ENCODE results near the gene DPM3.
"Not testable (repeated sequence)": the region's sequence is repeated elsewhere in the genome, so short reads cannot be mapped to it uniquely, and the experiment has no call there.

The DPM3 gene

DNA sequence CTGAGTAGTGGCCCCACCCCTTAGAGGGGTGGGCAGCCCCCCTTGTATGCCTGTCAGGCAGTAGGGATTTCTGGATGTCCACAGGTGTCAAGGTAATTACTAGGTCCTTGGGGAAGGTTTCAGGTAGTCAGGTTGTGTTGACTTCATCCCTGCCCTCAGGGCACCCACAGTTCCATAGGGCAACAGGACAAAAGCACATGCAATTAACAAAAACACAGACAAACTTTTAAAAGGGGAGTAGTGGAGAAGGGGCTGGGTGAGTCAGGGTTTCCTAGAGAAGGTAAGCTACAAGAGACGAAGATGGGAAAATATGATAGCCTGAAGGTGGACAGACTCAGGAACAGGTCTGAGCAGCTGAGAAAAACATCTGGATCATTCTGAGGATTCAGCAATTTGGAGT, 18.7 kb upstream of the DPM3 start:
- no peak for DNase-seq (ENCODE audit: low read depth in 2 of 2)

DNA sequence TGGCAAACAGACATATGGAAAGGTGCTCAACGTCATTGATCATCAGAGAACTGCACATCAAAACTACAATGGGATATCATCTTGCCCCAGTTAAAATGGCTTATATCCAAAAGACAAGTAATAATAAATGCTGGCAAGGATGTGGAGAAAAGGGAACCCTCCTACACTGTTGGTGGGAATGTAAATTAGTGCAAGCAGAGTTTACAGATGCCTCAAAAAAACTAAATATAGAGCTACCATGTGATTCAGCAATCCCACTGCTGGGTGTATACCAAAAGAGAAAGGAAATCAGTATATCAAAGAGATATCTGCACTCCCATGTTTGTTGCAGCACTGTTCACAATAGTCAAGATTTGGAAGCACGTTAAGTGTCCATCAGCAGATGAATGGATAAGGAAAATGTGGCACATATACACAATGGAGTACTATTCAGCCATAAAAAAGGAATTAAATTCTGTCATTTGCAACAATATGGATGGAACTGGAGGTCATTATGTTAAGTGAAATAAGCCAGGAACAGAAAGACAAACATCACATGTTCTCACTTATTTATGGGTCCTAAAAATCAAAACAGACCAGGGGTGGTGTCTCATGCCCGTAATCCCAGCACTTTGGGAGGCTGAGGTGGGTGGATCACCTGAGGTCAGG, 15.8 kb upstream of the DPM3 start:
- DNase-seq (ENCODE audit: low read depth in 2 of 2), result not testable (repeated sequence)

DNA sequence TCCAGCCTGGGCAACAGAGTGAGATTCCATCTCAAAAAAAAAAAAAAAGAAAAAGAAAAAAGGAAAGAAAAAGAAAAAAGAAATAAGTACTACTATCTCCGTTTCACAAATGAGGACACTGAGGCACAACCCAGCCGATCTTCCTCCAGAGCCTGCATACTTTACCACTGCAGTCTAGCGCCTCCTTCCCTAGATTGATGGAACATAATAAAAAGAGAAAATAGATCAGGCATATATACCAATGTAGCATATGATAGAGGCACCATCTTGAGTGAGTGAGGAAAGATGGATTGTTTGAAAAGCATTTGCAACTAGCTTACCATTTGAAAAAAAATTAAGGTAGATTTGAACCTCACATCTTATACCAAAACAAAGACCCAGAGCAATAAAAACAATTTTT, 5.2 kb upstream of the DPM3 start:
- DNase-seq (ENCODE audit: low read depth in 2 of 2), result no peak

DNA sequence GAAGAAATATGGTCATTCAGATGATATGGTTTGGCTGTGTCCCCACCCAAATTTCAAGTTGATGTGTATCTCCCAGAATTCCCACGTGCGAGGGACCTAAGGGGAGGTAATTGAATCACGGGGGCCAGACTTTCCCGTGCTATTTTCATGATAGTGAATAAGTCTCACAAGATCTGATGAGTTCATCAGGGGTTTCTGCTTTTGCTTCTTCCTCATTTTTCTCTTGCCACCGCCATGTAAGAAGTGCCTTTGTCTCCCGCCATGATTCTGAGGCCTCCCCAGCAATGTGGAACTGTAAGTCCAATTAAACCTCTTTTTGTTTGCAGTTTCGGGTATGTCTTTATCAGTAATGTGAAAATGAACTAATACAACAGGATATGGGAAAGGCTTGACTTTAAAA, 1.4 kb upstream of the DPM3 start:
- no peak for DNase-seq (ENCODE audit: low read depth in 2 of 2)

DNA sequence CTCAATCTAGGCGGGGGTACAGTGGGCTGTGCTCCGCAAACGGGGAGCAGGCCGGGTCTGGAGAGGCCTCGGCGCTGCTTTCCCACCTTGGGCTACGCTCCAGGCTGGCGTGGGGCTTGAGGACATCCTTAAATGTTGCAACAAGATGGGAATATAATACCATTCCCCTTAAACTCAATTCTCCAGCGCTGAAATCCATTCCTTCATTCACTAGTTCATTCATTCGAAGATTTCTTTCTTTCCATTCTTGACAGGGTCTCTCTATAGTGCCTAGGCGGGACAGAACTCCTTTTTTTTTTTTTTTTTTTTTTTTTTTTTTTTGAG, 261 bp upstream of the DPM3 start:
- DNase-seq (ENCODE audit: low read depth in 2 of 2), result no peak

DNA sequence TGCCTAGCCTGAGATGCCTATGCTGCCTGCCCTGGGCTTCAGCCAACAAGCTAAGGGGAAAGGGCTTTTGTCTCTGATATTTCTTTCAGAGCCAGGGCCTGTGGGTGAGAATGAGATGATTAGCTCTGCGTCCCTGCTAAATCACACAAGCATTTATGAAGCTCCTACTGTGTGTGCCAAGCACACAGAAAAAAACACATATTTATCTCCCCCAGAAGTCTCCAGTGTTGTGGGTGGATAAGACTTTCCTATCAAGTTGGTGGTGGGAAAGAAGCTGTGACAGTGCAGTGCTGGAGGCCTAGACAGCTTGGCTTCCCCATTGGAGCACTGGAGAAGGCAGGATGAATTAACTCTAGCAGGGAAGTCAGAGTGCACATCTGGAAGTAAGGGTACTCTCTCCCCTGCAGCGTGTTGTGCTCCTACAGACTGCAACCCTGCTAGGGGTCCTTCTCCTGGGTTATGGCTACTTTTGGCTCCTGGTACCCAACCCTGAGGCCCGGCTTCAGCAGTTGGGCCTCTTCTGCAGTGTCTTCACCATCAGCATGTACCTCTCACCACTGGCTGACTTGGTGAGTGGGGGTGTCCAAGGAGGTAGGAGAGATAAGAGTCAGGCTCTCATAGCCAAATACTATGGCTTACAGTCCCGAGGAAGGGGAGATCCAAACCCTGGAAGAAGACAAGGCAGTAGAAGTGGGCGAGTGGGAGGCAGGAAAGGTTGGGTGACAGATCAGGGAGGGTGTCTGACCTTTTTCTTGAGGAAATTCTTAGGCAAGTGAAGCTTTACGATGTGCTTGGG, 3.0 kb downstream of the DPM3 start:
- no peak for DNase-seq (ENCODE audit: low read depth in 2 of 2)

DNA sequence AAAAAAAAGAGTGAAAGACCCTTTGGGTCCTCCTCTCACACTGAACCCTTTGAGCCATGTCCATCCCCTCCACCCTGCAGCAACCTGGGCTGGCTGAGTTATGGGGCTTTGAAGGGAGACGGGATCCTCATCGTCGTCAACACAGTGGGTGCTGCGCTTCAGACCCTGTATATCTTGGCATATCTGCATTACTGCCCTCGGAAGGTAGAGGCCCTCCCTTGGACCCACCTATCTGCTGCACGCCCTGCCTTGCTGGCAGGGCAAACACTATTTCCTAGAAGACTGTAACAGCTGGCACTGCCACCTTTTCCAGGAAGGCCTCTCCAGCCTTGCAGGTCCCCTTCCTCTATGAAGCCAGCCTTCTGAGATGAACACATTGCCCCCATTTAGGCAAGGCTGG, 3.6 kb downstream of the DPM3 start:
- no peak for DNase-seq (ENCODE audit: low read depth in 2 of 2)

DNA sequence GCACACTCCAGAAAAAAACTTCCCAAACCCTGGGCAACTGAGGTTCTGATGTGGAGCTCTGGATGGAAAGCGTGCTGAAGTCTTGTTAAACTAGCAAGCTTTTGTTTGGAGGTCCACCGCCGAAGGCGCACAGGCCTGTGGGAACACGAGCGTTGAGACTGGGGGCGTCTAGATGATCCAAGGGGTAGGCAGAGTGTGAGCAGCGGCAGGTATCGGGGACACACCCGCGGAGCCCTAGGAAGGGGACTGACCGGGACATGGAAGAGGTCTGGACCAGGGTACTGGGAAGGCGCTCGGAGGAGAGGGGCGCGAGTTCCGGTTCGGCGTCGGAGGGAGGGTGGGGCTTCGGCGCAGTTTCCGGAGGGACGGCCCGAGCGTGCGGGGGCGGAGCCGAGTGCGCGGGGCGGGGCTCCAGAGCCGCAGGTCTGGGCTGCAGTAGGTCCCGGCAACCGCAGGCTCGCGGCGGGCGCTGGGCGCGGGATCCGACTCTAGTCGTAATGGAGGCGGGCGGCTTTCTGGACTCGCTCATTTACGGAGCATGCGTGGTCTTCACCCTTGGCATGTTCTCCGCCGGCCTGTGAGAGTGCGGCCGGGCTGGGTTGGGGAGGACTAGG, 4.8 kb downstream of the DPM3 start, which contains the start of gene SLC50A1:
Gene SLC50A1 (plus strand): TSS at position 438 of the 614 bp plus-strand sequence. CDS start 60 bp downstream, at position 498.
- peak; percentile 88 to 89 for DNase-seq (ENCODE audit: low read depth in 2 of 2)

DNA sequence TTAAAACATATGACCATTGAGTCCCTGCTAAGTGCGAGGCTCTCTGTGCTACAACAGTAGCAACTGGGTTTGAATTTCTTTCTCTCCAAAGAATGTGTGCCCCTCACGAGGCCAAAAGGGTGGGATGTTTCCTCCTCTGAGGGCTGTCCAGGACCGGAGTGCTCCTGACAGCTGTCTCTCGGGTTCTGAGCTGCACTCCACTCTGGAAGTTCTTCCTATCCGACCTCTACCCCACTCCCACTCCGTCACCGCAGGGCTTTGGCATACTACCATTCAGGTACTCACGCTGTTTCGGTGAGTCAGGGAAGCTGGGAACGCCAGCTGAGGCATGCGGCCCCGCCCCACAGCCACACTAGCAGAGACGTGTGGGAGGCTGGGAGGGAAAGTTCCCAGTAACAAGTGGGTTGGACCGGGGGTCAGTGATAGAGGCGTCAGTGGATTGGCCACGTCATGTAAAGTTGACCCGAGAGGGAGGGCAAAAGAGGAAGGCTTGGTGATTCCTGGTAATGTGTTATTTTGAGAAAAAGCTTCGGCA, 5.4 kb downstream of the DPM3 start:
- peak; percentile 64 to 79 for DNase-seq (ENCODE audit: low read depth in 2 of 2)

DNA sequence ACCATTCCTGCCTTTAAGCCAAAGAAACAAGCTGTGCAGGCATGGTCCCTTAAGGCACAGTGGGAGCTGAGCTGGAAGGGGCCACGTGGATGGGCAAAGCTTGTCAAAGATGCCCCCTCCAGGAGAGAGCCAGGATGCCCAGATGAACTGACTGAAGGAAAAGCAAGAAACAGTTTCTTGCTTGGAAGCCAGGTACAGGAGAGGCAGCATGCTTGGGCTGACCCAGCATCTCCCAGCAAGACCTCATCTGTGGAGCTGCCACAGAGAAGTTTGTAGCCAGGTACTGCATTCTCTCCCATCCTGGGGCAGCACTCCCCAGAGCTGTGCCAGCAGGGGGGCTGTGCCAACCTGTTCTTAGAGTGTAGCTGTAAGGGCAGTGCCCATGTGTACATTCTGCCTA, 6.0 kb downstream of the DPM3 start:
- no peak for DNase-seq (ENCODE audit: low read depth in 2 of 2)

DNA sequence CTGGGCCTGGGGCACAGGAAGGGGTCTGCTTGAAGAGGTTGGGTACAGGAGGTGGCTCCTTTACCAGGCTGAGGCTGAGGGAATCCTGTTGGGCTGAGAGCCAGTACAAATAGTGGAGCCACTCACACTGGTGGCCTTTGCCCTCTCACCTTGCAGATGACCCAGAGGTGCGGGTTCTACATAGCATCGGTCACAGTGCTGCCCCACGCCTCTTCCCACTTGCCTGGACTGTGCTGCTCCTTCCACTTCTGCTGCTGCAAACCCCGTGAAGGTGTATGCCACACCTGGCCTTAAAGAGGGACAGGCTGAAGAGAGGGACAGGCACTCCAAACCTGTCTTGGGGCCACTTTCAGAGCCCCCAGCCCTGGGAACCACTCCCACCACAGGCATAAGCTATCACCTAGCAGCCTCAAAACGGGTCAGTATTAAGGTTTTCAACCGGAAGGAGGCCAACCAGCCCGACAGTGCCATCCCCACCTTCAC, 6.5 kb downstream of the DPM3 start:
- no peak for DNase-seq (ENCODE audit: low read depth in 2 of 2)

DNA sequence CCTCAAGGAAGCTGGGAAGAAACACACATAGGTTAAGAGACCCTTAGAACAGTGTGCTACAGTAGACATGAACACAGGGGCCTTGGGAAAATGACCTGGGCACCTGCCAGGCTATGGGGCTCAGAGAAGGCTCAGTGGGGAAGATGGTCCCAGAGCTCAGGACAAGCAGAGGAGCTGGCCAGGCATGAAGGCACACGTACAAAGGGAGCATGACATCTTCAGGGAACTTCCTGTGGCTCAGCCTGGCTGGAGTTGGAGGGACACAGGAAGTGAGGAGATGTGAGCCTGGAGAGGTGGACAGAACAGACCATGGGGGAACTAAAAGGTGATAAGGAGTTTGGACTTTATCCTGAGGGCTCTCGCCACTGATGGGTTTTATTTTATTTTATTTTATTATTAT, 8.5 kb downstream of the DPM3 start:
- no peak for DNase-seq (ENCODE audit: low read depth in 2 of 2)

DNA sequence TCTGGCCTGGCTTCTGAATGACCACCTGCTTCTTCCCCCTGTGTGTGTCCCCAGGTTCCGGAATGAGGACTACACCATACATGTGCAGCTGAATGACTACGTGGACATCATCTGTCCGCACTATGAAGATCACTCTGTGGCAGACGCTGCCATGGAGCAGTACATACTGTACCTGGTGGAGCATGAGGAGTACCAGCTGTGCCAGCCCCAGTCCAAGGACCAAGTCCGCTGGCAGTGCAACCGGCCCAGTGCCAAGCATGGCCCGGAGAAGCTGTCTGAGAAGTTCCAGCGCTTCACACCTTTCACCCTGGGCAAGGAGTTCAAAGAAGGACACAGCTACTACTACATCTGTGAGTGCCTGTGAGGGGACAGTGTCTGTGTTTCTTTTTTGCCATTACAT, 9.0 kb downstream of the DPM3 start:
- no peak for DNase-seq (ENCODE audit: low read depth in 2 of 2)

DNA sequence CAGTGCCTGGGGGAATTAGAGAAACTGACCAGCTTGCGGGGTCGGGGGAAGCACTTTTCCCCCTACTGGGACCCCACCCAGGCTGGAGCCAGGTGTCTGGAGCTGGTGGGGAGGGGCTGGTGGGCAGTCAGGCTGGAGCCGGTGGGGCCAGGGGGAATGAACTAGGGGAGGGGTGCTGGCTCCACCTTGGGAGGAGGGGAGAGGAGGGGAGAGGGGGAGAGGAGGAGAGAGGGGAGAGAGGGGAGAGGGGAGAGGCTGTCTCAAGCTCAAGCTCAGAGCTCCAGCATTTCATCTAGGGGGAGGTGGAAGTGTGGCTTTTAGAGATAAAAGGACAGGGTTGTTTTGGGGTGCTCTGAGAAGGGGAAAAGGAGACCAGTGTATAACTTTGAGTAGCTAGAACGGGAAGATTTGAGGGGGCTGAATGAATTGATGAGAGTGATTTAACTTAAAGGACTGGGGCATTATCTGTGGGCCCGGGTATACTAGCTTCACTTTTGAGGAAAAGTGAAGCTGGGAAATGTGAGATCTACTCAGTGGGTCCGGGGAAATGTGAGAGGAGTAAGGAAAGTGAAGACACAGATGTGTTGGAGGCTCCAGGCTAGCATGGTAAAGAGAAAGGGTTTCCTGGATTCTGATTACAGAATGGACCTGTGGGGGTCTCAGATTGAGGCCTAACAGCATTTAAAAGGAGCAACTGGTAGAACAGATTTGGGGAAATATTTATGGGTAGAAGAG, 9.9 kb downstream of the DPM3 start:
- no peak for DNase-seq (ENCODE audit: low read depth in 2 of 2)

DNA sequence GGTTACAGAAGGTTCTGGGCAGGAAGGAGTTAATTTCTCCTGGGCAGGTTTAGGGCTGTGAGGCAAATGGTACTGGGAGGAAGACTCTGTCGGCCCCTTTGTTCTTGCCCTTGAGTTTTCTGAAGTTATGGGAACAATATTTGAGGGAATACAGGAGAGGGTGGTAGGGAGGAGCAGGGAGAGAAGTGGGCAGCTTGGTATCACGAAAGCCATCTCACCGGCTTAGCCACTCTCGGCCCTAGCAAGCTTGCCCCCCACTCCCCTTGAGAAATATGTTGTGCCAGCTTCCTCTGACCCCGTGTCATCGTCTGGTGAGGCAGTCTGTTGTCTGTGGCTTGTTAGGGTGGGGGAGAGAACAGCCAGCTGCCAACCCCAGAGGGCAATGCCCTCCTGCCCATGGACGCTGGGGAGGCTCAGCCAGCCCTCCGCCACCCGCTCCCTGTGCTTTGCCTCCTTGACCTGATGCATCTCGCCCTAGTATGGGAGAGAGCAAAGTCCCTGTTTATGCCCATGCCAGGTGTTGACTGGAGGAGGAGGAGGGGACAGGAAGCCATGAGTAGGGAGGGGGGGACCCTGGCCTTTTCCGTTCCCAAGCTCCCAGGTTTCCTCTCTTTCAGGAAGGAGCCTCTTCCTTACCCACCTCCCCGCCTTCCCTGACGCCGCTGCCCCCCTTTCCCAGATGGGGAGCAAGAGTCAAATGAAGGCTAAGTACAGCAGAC, 11.4 kb downstream of the DPM3 start:
- DNase-seq (ENCODE audit: low read depth in 2 of 2), result no peak

DNA sequence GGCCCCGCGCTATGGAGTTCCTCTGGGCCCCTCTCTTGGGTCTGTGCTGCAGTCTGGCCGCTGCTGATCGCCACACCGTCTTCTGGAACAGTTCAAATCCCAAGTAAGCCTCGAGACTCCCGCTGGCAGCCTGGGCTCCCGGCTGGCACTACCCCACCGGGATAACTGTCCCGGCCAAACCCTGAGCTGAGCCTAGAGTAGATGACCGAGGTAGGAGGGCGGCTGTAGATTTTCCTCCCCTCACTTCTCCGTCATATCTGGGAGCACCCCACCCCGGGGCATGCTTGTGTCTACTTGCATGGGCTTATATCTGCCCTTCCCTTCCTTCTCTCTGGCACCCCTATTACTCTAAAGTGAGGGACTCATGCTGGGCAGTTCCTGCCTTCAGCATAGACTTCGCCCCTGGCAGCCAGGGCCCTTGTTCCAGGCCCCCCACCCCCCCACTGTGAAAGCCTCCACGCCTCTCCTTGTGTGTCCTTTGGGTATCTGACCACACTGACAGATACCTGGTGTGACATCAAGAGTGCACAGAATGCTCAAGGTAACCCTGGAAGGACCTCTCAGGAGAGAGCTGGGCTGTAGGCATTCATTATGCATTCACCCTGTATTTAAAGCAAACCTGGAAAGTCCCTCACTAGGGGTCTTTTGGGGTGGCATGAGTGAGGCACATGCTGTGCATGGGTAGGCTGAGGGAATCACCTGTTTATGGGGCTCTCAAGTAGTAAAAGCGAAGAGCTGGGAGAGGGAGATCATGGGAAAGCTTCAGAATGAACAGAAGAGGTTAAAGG, 12.2 kb downstream of the DPM3 start:
- DNase-seq (ENCODE audit: low read depth in 2 of 2), result no peak

DNA sequence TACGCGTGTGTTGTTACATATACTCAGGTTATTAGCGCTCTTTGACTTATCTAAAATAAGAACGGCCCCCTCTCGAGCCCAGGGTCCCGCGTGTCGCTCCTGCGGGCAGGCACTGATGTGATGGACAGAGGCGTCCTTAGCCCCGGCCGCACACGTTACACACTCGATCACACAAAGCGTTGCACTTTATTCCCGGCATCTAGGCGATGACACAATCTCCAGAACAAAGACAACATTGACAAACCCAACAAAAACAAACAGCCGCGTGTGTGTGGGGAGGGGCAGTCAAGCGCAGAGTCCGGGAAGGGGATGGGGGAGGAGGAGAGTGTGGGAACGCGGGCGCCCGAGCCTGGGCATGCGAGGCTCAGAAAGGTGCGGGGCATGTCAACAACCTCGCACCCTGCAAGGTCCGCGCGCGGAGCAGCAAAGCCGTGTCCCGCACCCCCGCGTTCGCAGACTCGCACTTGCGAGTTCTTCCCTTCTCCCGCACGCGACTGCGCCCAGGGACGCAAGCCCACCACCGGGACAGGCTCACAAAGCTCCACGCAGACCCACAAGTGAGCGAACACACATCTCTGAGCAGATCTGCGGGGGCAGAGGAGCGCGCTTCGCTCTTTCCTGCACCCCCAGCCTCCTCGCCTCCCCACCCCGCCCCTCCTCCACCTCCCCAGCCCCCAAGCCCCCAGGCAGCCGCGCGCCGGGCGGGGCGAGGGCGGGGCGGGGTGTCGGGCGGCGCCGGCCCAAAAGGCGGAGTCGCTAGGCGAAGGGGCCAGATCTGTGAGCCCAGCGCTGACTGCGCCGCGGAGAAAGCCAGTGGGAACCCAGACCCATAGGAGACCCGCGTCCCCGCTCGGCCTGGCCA, 13.0 kb downstream of the DPM3 start, which contains the start of gene EFNA1:
Gene EFNA1 (plus strand): TSS at position 772 of the 862 bp plus-strand sequence. CDS start 102 bp downstream, outside the sequence.
- DNase-seq (ENCODE audit: low read depth in 2 of 2), result peak in 1 of 2 donors; percentile 14

DNA sequence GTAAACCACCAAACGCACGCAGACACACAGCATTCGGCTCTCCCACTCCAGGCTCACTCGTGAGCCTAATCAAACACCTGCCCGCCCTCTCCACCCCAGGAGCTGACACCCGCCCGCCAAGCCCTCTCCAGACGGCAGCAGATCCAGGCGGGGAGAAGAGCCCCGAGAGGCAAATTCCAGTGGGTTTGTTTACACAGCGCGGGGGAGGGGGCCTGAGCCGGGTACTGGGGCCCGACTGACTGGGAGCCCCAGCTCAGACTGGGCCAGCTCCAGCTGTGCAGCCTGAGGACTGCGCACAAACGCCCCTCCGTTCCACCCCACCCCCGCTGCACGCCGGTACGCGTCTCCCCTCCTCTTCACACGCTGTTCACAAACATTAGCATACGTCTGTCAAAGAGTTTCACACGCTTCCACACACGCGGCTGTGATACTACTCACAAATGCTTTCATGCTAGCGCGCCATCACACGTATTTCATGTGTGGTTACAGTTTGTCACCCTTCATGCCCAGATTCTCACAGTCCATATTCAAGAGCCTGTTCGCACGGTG, 13.7 kb downstream of the DPM3 start:
- no peak for DNase-seq (ENCODE audit: low read depth in 2 of 2)

DNA sequence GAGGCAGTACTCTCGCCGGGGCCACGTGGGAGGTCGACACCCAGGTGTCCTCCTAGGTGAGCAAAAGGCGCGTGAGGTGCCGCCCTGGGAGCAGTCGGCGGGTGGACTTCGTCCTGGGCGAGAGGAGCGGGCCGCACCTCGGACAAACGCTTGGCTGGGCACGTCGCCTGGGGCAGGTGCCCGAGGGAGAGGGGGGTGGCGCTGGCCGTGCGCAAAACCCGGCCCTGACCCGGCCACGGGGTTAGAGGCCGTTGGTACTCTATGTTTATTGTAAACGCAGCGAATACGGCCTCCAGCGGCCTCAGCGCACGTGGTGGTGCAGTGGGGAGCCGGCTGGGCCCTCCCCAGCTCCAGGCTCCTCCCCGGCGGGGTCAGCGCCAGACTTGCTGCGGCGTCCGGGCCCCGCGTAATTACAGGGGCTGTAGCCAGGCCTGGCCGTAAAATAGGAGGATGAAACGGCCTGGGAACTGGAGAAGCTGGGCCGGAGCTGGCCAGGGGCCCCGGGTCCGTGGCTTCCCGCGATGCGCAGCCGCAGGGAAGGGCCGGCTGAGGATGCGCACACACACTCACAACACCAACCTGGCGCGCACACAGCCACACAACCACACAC, 14.3 kb downstream of the DPM3 start:
- no peak for DNase-seq (ENCODE audit: low read depth in 2 of 2)
